Loucy (cell line): Measurements from ENCODE around the gene CANT1.

Experiments used
- EZH2phosphoT487 ChIP-seq: fragments of 200-600 bp; IDR thresholded peaks from 2 replicates; pipeline ENCODE4 v1.6.1; 2018; ENCODE audit warnings: antibody characterized with exemption, mild to moderate bottlenecking, moderate library complexity, borderline replicate concordance
- TF ChIP-seq, protein P1 (sequence below): fragments of 200-600 bp; sonication (generic); conservative IDR thresholded peaks from 2 replicates; pipeline ENCODE4 v1.5.1; 2014; ENCODE audit warnings: mild to moderate bottlenecking, antibody characterized with exemption, low read length

GRCh38 chr17:78973196-78973595 lies 36.4 kb downstream of the CANT1 start:
- TF ChIP-seq, protein P1, sequence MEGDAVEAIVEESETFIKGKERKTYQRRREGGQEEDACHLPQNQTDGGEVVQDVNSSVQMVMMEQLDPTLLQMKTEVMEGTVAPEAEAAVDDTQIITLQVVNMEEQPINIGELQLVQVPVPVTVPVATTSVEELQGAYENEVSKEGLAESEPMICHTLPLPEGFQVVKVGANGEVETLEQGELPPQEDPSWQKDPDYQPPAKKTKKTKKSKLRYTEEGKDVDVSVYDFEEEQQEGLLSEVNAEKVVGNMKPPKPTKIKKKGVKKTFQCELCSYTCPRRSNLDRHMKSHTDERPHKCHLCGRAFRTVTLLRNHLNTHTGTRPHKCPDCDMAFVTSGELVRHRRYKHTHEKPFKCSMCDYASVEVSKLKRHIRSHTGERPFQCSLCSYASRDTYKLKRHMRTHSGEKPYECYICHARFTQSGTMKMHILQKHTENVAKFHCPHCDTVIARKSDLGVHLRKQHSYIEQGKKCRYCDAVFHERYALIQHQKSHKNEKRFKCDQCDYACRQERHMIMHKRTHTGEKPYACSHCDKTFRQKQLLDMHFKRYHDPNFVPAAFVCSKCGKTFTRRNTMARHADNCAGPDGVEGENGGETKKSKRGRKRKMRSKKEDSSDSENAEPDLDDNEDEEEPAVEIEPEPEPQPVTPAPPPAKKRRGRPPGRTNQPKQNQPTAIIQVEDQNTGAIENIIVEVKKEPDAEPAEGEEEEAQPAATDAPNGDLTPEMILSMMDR, result no peak
- TF ChIP-seq EZH2phosphoT487, result no peak
